Nephron (organoid): ENCODE measurements around the gene OR56A1.

Experiments
- H3K27ac Mint-ChIP-seq, 3 experiments: 2 replicates each; pipeline ENCODE4 v1.8.0; 2020; ENCODE audit warnings: mixed read lengths in 3 of 3, mild to moderate bottlenecking in 2 of 3, moderate library complexity in 1 of 3
- H3K27me3 Mint-ChIP-seq: 2 replicates; pipeline ENCODE4 v1.8.0; 2021; ENCODE audit warnings: low read depth, mild to moderate bottlenecking, moderate library complexity, mixed read lengths
- H3K36me3 Mint-ChIP-seq: 2 replicates; pipeline ENCODE4 v1.8.0; 2020; ENCODE audit warnings: low read depth, mixed read lengths
- H3K4me1 Mint-ChIP-seq: 2 replicates; pipeline ENCODE4 v1.8.0; 2020; ENCODE audit warnings: mixed read lengths
- H3K4me3 Mint-ChIP-seq, 3 experiments: 2 replicates each; pipeline ENCODE4 v1.8.0; 2020; ENCODE audit warnings: mild to moderate bottlenecking in 3 of 3, mixed read lengths in 3 of 3, moderate library complexity in 2 of 3
- H3K9me3 Mint-ChIP-seq: 2 replicates; pipeline ENCODE4 v1.8.0; 2020; ENCODE audit warnings: mixed read lengths
- CTCF ChIP-seq, 3 experiments: fragments of 200-600 bp; sonication (generic); IDR thresholded peaks; one replicate each; pipeline ENCODE4 v1.5.0; 2021; ENCODE audit warnings: antibody characterized with exemption in 3 of 3; ENCODE audit not compliant: unreplicated experiment in 3 of 3

OR56A1 gene

GRCh38 chr11:5983443-5983842 is 47.1 kb downstream of the OR56A1 start:
- no peak overlapping the region for H3K27ac Mint-ChIP-seq
- no peaks in the 10 kb centered on the region for H3K36me3 Mint-ChIP-seq
- no peaks in the 10 kb centered on the region for H3K4me1 Mint-ChIP-seq
- TF ChIP-seq CTCF (IDR thresholded peaks at IDR 0.05; ENCODE audit: unreplicated experiment in 3 of 3), result no peak
- peaks cover 10% of the 10 kb centered on the region for H3K9me3 Mint-ChIP-seq
- H3K4me3 Mint-ChIP-seq, result no peak overlapping the region
- no peaks in the 10 kb centered on the region for H3K27me3 Mint-ChIP-seq

DNA sequence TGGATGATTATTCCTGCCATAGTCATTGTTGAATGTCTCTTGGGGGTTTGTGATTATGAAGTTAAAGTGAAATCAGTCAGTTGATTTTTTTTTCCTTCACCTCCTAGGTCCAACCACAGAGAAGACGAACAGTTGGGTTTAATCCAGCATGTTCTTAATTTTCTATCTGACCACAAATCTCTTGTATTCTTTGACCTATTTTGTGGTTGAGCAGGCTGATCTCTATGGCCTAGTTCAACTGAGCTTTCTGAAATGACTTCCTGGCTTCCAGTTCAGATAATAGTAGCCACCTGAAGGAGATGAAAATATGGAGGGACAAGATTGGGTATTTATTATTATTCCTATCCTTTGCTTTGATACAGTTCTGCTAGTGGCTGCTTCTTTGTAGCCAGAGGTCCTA is 57.0 kb downstream of the OR56A1 start:
- Mint-ChIP-seq H3K36me3 (no peaks in the 10 kb centered on the region), H3K27ac (no peak overlapping the region), H3K4me3 (no peak overlapping the region), H3K27me3 (no peaks in the 10 kb centered on the region), H3K9me3 (peaks cover 8% of the 10 kb centered on the region), H3K4me1 (no peaks in the 10 kb centered on the region)
- TF ChIP-seq CTCF (IDR thresholded peaks at IDR 0.05; ENCODE audit: unreplicated experiment in 3 of 3), result no peak
